Fibroblast of mammary gland (primary cell): ENCODE data around the gene TMEM117.
A peak's percentile ranks its signal among the peaks of the same experiment; 100 is the strongest.

Experiments
- DNase-seq: peaks from one replicate; pipeline ENCODE4 v3.0.0-alpha.2; 2010; ENCODE audit warnings: low read depth
- H3K4me3 ChIP-seq: 2 replicates; pipeline ENCODE4 v1.5.1; 2011; ENCODE audit warnings: low read depth, mild to moderate bottlenecking, low read length, moderate library complexity; ENCODE audit not compliant: control insufficient read depth
- CTCF ChIP-seq: conservative IDR thresholded peaks from 2 replicates; pipeline ENCODE4 v1.5.1; 2011; ENCODE audit warnings: low read depth, low read length, inconsistent platforms; ENCODE audit not compliant: control insufficient read depth, insufficient read depth

TMEM117 gene

GRCh38 chr12:44058366-44058765 lies 222.5 kb downstream of the TMEM117 start:
- no peak for DNase-seq
- TF ChIP-seq CTCF: no peak
- H3K4me3 ChIP-seq: no peak overlapping the region

GRCh38 chr12:44059476-44059875 lies 223.6 kb downstream of the TMEM117 start:
- H3K4me3 ChIP-seq: no peak overlapping the region
- no peak for TF ChIP-seq CTCF
- DNase-seq: no peak

DNA sequence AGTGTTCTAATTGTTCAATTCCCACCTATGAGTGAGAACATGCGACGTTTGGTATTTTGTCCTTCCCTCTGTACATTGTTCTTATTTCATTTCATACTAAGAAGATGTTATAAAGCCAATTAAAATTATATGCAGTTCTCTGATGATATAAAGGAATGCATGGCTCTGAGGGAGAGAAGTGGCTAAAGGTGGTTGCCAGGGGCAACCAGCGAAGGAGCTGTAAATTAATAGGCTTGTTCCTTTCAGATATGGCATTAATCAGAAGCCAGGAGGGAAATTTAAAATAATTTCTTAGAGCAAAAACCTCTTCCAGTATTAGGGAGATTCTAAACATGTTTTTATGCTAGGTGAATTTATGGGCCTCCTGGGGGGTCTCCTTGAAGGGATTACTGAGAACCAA lies 227.8 kb downstream of the TMEM117 start:
- DNase-seq: no peak
- no peak for TF ChIP-seq CTCF
- H3K4me3 ChIP-seq: no peak overlapping the region

DNA sequence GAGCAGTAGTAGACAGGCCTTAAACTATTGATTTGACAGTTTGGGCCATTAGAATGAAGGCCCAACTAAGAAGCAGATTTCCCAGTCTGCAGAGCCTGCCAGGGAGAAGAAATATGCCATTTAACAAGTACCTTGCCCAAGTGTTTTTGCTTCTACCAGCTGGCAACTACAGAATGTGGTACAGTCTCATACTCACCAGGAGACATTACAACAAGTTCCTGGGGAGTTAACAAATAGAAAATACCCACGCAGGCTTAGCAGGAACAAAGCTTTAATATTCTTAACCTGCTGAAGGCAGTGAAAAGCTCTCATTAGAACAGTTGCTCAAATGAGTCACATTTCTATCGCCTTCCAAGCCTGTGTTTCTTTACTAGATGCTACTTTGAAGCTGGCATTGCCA lies 241.0 kb downstream of the TMEM117 start:
- TF ChIP-seq CTCF: no peak
- no peak for DNase-seq
- no peak overlapping the region for H3K4me3 ChIP-seq

DNA sequence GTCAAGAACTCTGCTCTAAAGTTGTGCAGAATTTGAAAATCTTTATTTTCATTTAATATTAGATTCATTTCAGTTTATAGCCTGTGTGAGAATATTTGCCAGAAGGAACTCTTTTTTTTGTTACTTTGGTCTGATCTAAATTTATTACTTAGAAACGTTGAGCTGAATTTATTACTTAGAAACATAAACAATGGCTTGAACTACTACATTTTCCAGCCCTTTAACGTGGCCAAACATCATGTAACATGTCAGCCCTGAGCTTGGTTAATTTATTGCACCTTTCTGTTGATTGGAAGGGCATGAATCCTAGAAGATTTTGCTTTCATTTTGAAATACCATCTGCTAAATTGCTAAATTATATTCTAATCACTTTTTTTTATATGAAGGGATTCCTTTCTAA lies 241.4 kb downstream of the TMEM117 start:
- no peak for DNase-seq
- no peak for TF ChIP-seq CTCF
- H3K4me3 ChIP-seq: no peak overlapping the region

DNA sequence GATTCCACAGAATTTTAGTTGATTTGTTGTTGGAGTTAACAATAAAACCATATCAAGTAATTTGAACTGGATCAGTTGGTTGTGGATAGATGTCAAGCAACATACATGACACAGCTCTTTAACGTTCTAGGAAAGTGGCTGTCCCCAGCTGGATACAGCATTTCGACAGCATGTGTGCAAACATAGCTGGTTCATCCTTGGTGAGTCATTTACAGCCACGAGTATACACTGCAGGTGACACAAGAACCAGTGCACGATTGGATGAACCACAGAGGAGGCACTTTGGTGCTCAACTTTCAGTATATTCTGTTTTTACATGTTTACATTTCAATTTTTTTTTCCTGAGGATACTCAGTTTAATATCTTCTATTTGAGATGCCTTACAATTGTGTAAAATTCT lies 242.4 kb downstream of the TMEM117 start:
- no peak overlapping the region for H3K4me3 ChIP-seq
- DNase-seq: peak; percentile 21
- TF ChIP-seq CTCF: no peak

DNA sequence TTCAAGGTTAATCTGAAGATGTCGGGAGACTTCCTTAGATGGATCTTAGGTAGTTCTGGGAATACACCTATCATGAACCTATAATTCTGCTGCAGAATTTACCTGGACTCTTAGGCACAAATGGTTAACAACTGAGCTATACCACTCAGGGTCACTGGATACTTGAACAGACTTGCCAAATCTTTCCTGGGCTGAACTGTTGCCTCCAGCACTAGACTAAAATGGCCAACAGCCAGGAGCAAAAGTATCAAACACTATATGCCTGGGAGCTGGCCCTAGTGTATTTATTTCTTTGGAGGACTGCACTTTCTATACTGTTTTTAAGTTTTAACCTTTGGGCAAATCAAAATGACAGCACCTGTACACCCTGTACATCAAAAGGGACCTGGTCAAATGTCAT lies 252.8 kb downstream of the TMEM117 start:
- no peak overlapping the region for H3K4me3 ChIP-seq
- no peak for DNase-seq
- no peak for TF ChIP-seq CTCF
